ENCODE measurements around the gene PHPT1. TPM values are rescaled to one million over a fixed set of nuclear protein-coding genes. Genes with fewer than 3 reads are reported as not detected.

The PHPT1 gene
- total and polyA plus RNA-seq, 3 donors from 2014 or later: 134 to 146 (median 146) TPM

- DNase-seq: no peak
- Histone ChIP-seq H3K9me3 (no peaks in the 10 kb centered on the region), H3K4me3 (peak overlapping the region; percentile 79 to 94), H3K4me1 (peaks cover 12% of the 10 kb centered on the region), H3K27me3 (no peaks in the 10 kb centered on the region), H3K27ac (peak overlapping the region; percentile 86 to 88), H3K36me3 (ENCODE audit: low read depth, missing control alignments) (no peaks in the 10 kb centered on the region)
- intact Hi-C loops (cut with DNase I; ENCODE audit: low total_unique reads): loop anchor here (5.0 kb wide), 1 partner anchor 136 kb away; the partner anchor contains the start of gene FBXW5
- TF ChIP-seq POLR2A (IDR thresholded peaks at IDR 0.05) (no peak), CTCF (IDR thresholded peaks at IDR 0.05) (no peak)
- WGBS, 2 donors: 42 to 58% methylated on average over 12 to 25 of the region's 25 CpGs
Measured at GRCh38 chr9:136806631-136807201, 42.5 kb upstream of the PHPT1 start.

GRCh38 chr9:136807281-136808074 lies 41.7 kb upstream of the PHPT1 start, which contains the start of gene RABL6:
Gene RABL6, plus strand, starts transcription at chr9:136807948. Its CDS starts 249 bp downstream, at chr9:136808197.
- intact Hi-C loops (cut with DNase I; ENCODE audit: low total_unique reads): loop anchor here (5.0 kb wide), 1 partner anchor 135 kb away; the partner anchor contains the start of gene FBXW5
- peaks cover 12% of the 10 kb centered on the region for H3K4me1 ChIP-seq
- no peaks in the 10 kb centered on the region for H3K36me3 ChIP-seq (ENCODE audit: low read depth, missing control alignments)
- H3K9me3 ChIP-seq: no peaks in the 10 kb centered on the region
- peak within 1 kb of the TSS; percentile 86 to 88 for H3K27ac ChIP-seq
- 0 to 1% methylated on average over 14 to 90 of the region's 96 CpGs for WGBS, 2 donors
- peak; percentile 7 for TF ChIP-seq POLR2A (IDR thresholded peaks at IDR 0.05)
- TF ChIP-seq CTCF (IDR thresholded peaks at IDR 0.05): peak in 1 of 3 experiments; percentile 16
- peak within 1 kb of the TSS; percentile 79 to 94 for H3K4me3 ChIP-seq
- peak; percentile 76 for DNase-seq
- no peaks in the 10 kb centered on the region for H3K27me3 ChIP-seq

GRCh38 chr9:136808075-136808805 lies 41.0 kb upstream of the PHPT1 start:
- Histone ChIP-seq H3K9me3 (no peaks in the 10 kb centered on the region), H3K36me3 (ENCODE audit: low read depth, missing control alignments) (no peaks in the 10 kb centered on the region), H3K4me1 (peaks cover 12% of the 10 kb centered on the region), H3K27me3 (no peaks in the 10 kb centered on the region), H3K4me3 (peak overlapping the region; percentile 75 to 94), H3K27ac (peak overlapping the region; percentile 70 to 88)
- 0% methylated on average over 21 to 57 of the region's 93 CpGs for WGBS, 2 donors
- DNase-seq: peak; percentile 56
- TF ChIP-seq POLR2A (IDR thresholded peaks at IDR 0.05) (no peak), CTCF (IDR thresholded peaks at IDR 0.05) (no peak)
- intact Hi-C loops (cut with DNase I; ENCODE audit: low total_unique reads): loop anchor here (5.0 kb wide), 1 partner anchor 134 kb away; the partner anchor contains the start of gene FBXW5

GRCh38 chr9:136808806-136809158 lies 40.4 kb upstream of the PHPT1 start:
- Histone ChIP-seq H3K9me3 (no peaks in the 10 kb centered on the region), H3K4me3 (peak overlapping the region; percentile 75 to 94), H3K4me1 (peaks cover 12% of the 10 kb centered on the region), H3K36me3 (ENCODE audit: low read depth, missing control alignments) (no peaks in the 10 kb centered on the region), H3K27me3 (no peaks in the 10 kb centered on the region), H3K27ac (peak overlapping the region; percentile 70 to 88)
- no peak for DNase-seq
- no peak for TF ChIP-seq CTCF (IDR thresholded peaks at IDR 0.05)
- TF ChIP-seq POLR2A (IDR thresholded peaks at IDR 0.05): no peak
- 3 to 7% methylated on average over 14 of the region's 14 CpGs for WGBS, 2 donors
- intact Hi-C loops (cut with DNase I; ENCODE audit: low total_unique reads): loop anchor here (5.0 kb wide), 1 partner anchor 134 kb away; the partner anchor contains the start of gene FBXW5
